Hematopoietic multipotent progenitor cell treated with erythropoietin and hydrocortisone succinate and interleukin-3 and kit ligand, for 17 days (in vitro differentiated cells): Measurements from ENCODE around the gene LST1.
"Not testable (repeated sequence)": the region's sequence is repeated elsewhere in the genome, so short reads cannot be mapped to it uniquely, and the experiment has no call there.

Experiments used
- DNase-seq: peaks from one replicate; pipeline ENCODE4 v3.0.0-alpha.2; 2015; ENCODE audit warnings: low spot score

LST1 gene

DNA sequence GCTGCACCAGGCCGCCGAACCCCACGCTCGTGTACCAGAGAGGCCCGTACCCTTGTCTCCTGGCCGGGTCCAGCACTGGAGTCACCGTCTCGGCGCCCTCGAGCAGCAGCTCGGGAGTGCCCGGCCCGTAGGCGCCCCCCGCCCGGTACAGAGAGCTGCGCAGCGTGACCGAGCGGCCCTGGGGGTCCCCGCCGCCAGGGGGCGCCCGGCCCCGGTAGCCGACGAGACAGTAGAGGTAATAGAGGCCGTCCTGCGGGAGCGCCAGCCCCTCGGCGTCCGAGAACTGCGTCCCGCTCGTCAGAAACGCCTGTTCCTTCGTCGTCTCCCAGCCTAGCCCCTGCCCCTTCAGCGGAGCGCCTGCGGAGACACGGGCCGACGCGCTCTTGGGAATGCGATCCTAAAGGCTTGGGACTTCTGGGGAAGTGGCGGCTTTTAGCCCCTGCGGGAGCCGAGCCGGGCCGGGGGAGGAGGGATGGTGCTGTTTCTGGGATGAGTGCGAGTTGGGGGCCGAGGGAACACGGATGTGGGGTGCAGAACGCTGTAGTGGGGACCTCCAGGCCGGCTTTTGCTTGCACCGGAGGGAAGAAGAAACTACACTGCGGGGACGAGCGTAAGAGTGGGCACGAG, 5.2 kb upstream of the LST1 start:
- DNase-seq: peak; percentile 77

GRCh38 chr6:31581434-31582229, 4.4 kb upstream of the LST1 start:
- DNase-seq: no peak

DNA sequence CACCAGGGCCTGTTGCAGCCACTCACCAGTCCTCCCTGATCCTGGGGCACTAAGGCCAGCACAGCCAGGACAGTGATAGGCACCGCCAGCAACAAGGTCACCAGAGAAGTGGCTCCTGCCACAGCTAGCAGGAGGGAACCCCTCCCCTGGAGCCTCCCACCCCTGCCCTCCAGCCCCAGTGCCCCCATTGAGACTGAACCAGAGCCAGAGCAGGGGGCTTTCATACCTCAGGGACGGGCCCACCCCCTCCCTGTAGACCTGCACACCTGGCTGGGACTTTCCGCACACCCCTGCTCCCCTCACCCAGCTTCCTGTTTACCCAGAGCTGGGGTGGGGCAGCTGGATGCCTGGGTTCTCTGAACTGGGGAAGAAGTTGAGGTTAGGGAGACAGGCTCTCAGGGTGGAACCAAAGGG, 3.8 kb upstream of the LST1 start, which contains the start of gene LTB:
Gene LTB, minus strand, starts transcription at position 195 of the 414 bp plus-strand sequence. Its CDS starts 7 bp downstream, at position 188.
- DNase-seq: no peak

GRCh38 chr6:31585491-31585890, 586 bp upstream of the LST1 start:
- peak; percentile 19 for DNase-seq

GRCh38 chr6:31586599-31587281, 663 bp downstream of the LST1 start:
- DNase-seq: no peak

DNA sequence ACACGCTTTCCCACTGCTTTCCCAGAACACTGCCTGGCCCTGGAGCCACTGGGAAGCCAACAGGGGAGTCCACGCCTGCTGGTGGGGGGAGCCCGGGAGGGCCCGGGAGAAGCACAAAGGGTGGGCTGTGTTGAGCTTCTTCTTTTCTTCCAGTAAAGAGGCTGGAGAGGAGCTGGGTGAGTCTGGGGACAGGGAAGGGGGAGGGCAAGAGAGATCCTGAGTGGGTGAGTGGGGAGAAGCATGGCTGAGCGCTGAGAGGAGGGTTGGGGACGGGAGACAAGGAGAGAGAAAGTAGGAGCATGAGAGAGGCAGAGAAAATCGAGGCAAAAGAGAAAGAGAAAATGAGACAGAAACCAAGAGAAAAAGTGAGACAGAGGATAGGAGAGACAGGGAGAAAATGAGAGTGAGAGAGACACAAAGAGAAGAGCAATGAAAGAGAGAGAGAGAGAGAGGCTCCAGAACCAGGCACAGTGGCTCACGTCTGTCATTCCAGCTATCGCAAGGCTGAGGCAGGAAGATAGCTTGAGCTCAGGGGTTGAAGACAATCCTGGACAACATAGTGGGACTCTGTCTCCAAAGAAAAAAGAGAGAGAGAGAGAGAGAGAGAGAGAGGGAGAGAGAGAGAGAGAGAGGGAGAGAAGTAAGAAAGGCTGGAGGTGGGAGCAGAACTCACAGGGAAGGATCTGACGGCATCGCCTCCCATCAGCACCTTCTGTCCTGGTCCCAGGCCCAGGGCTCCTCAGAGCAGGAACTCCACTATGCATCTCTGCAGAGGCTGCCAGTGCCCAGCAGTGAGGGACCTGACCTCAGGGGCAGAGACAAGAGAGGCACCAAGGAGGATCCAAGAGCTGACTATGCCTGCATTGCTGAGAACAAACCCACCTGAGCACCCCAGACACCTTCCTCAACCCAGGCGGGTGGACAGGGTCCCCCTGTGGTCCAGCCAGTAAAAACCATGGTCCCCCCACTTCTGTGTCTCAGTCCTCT, 2.0 kb downstream of the LST1 start:
- DNase-seq: no peak

DNA sequence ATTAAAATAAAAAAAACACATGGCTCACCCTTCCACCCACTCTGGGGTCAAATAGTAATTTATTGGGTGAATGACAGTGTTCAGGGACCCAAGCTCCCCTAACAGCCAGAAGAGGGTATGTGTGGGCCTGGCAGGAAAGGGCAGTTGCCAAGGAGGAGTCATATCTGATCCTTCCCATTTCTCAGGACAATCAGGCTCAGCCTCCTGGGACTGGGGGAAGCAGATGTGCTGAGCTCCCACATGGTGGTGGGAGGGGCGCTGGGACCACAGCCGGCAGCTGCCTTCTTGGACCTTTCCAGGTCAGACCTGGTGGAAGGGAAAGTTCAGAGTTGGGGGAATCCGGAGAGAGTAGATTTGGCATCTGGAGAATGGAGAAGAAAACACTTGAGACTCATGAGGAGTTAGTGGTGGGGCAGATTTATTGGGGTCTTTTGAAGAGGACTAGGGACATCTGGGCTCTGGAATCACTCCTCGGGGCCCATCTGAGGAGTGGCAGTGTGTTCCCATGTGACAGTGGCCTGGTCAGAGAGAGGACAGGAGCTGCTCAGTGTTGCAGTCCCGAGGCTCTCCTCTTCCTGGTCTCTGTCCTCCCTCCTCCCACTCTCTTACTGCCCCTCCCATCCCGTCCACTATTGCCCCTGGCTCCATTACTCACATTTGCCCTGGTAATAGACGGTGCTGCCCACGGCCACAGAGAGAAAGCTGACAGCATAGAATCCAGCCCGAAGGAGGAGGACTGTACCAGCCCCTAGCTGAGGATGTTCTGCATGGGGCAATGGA, 3.0 kb downstream of the LST1 start:
- no peak for DNase-seq

DNA sequence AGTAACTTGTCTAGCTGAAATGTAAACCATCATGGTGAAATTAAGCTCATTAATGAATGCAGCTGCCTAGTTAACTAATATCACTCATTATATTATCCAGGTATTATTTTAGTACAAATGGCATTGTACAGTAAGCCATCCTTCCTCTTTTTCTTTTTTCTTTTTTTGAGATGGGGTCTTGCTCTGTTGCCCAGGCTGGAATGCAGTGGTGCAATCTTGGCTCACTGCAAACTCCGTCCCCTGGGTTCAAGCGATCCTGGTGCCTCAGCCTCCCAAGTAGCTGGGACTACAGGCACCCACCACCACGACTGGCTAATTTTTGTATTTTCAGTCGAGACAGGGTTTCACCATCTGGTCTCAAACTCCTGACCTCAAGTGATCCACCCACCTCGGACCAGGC, 4.6 kb downstream of the LST1 start:
- DNase-seq: not testable (repeated sequence)

GRCh38 chr6:31592396-31592771, 6.3 kb downstream of the LST1 start:
- no peak for DNase-seq

- peak; percentile 29 for DNase-seq
Observed at GRCh38 chr6:31597006-31597405, 10.9 kb downstream of the LST1 start.

GRCh38 chr6:31607317-31607716, 21.2 kb downstream of the LST1 start:
- no peak for DNase-seq

DNA sequence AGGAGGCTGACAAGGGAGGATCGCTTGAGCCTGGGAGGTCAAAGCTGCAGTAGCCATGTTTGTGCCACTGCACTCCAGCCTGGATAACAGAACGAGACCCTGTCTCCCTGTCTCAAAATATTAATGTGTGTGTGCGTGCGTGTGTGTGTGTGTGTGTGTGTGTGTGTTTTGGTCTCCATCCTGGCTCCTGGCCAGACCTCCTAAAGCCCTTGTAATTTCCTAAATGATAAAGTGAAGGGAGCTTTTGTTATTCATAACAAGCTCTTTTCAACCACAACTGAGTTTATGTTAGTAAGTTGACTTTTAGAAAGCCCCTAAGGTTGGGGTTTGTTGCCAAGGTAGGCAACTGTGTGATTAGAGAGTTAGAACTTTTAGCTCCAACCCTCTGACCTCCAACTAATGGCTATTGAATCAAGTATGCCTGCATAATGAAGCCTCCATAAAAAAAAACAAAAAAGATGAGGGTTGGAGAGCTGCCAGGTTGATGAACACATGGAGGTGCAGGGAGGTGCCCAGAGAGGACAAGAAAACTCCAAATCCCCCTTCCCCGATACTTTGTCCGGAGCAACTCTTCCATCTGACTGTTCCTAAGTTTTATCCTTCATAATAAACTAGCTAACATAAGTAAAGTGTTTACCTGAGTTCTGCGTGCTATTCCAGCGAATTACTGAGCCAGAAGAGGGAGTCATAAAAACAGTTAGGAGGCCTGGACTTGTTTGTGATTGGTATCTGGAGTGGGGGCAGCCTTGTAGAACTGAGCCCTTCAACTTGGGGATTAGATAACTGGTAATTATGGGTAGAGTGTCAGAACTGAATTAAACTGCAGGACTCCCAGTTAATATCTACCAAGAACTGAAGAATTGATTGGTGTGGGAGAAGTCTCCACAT, 23.7 kb downstream of the LST1 start:
- no peak for DNase-seq

- DNase-seq: no peak
Observed at GRCh38 chr6:31610968-31611367, 24.9 kb downstream of the LST1 start.

- DNase-seq: no peak
Observed at GRCh38 chr6:31614075-31614619, 28.1 kb downstream of the LST1 start.

- DNase-seq: no peak
Observed at GRCh38 chr6:31614684-31615578, 28.9 kb downstream of the LST1 start, which contains the start of gene AIF1. TSS of gene AIF1 (plus strand) at chr6:31615234. CDS start at chr6:31615330, 96 bp downstream.

DNA sequence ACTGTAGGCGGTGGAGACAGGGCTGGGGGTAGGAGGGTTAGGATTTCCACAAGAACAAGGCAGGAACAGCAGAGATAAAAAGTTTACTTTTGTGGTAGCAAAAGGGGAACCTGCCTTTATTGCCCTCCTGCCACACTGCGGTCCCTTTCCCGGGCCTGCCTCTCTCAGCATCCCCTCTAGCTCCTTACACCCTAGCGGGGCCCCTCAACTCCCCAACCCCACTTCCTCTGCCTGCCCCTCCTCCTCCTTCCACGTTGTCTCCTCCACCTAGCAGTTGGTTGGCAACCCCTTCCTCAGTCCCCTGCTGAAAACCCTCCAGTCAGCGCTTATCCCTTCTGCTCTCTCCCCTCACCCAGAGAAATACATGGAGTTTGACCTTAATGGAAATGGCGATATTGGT, 29.7 kb downstream of the LST1 start:
- no peak for DNase-seq

DNA sequence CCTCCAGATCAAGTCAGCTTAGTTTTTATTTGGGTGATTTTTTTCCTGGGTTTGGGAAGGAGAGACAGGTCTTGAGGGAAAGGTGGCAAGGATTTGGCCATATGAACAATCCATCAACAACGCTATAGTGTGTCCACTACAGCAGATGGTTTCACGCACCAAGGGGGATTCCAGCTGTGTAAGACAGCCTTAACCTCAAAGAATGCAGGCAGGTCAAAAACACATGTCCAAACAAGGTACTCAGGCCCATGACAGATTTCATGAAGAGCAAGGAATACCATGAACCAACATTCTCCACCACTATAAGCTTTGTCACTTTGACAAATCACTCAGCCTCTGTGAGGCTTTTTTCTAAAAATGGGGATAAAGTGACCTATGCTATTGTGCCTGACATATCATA, 30.9 kb downstream of the LST1 start:
- DNase-seq: no peak

- peak; percentile 96 for DNase-seq
Observed at GRCh38 chr6:31619805-31620585, 33.9 kb downstream of the LST1 start.
